Common myeloid progenitor, CD34-positive (primary cell): Measurements from ENCODE around the gene ANLN.

ENCODE experiments used
- CTCF ChIA-PET: fragments of 350-600 bp; sonication (Branson Sonifier 250); formaldehyde crosslinking; loops from one replicate; lab custom pipeline; 2021; ENCODE audit warnings: antibody characterized with exemption; lab: Charles Lee
- POLR2A ChIA-PET: fragments of 350-600 bp; sonication (Branson Sonifier 250); formaldehyde crosslinking; loops from one replicate; lab custom pipeline; 2021; ENCODE audit warnings: antibody characterized with exemption; lab: Charles Lee
- DNase-seq, 3 donors: peaks; one replicate each; pipeline versions ENCODE4 v3.0.0 to v3.0.0-alpha.2; 2013
- H3K27ac ChIP-seq, 2 experiments: 1 replicate in 1 of 2; 2 replicates in 1 of 2; pipeline ENCODE4 v1.7.0; 2013; ENCODE audit warnings: inconsistent platforms in 2 of 2, low read length in 2 of 2, mild to moderate bottlenecking in 2 of 2, low read depth in 1 of 2, moderate library complexity in 1 of 2; ENCODE audit not compliant: severe bottlenecking in 2 of 2, insufficient read depth in 1 of 2, poor library complexity in 1 of 2
- H3K27me3 ChIP-seq, 5 experiments: replicated peaks in 2 of 5; 1 replicate in 3 of 5; 2 replicates in 2 of 5; pipeline versions ENCODE4 v1.6.1 to v1.7.0; 2013; ENCODE audit warnings: low read length in 4 of 5, mild to moderate bottlenecking in 2 of 5, moderate library complexity in 2 of 5, inconsistent platforms in 1 of 5; ENCODE audit not compliant: insufficient read depth in 5 of 5, control insufficient read depth in 4 of 5
- H3K36me3 ChIP-seq, 4 experiments: 1 replicate in 2 of 4; 2 replicates in 2 of 4; pipeline versions ENCODE4 v1.6.1 to v1.7.0; 2013; ENCODE audit warnings: low read length in 3 of 4, control low read depth in 1 of 4, mild to moderate bottlenecking in 1 of 4; ENCODE audit not compliant: control insufficient read depth in 4 of 4, insufficient read depth in 4 of 4
- H3K4me1 ChIP-seq, 4 experiments: 1 replicate in 3 of 4; 2 replicates in 1 of 4; pipeline versions ENCODE4 v1.6.1 to v1.7.1; 2013; ENCODE audit warnings: low read length in 3 of 4, mild to moderate bottlenecking in 3 of 4, control low read depth in 1 of 4, inconsistent platforms in 1 of 4, moderate library complexity in 1 of 4; ENCODE audit not compliant: control insufficient read depth in 4 of 4, insufficient read depth in 4 of 4; ENCODE audit errors: control extremely low read depth in 1 of 4
- H3K4me3 ChIP-seq, 7 experiments: 1 replicate in 4 of 7; 2 replicates in 3 of 7; pipeline versions ENCODE4 v1.5.1 to v1.7.0; 2013; ENCODE audit warnings: mild to moderate bottlenecking in 7 of 7, low read length in 6 of 7, moderate library complexity in 6 of 7, inconsistent platforms in 2 of 7, low read depth in 2 of 7, control low read depth in 1 of 7; ENCODE audit not compliant: insufficient read depth in 4 of 7, control insufficient read depth in 1 of 7; ENCODE audit errors: extremely low read depth in 1 of 7
- H3K9me3 ChIP-seq, 5 experiments: 1 replicate in 4 of 5; 2 replicates in 1 of 5; pipeline versions ENCODE4 v1.6.1 to v1.7.1; 2013; ENCODE audit warnings: low read length in 4 of 5, mild to moderate bottlenecking in 2 of 5, inconsistent platforms in 1 of 5, low read depth in 1 of 5, moderate library complexity in 1 of 5; ENCODE audit not compliant: control insufficient read depth in 4 of 5, insufficient read depth in 2 of 5; ENCODE audit errors: control extremely low read depth in 1 of 5
- WGBS: methylation state at CpG from one replicate; pipeline ENCODE4 v1.1.5; 2013; ENCODE audit not compliant: insufficient coverage; 5-methylcytosine and 5-hydroxymethylcytosine counted together

The ANLN gene

DNA sequence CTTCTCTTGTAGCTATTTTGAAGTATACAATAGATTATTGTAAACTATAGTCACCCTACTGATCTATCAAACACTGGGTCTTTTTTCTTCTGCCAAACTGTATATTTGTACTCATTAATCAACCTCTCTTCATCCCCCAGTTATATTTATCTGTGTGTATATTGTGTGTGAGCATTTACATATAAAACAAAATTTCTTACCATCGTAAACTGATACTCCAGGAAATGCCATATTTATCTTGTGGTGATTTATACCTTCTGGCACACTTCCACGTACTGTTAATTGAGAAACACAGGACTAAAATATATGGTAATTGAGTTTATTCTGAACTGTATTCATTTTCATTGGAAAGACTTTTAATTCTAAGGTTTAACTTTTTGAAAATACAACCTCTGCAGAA is 18.9 kb downstream of the ANLN start:
- POLR2A ChIA-PET = no interaction called here
- Histone ChIP-seq H3K9me3 (no peaks in the 10 kb centered on the region), H3K4me1 (no peaks in the 10 kb centered on the region), H3K4me3 (no peak overlapping the region), H3K36me3 (peaks cover 8 to 73% (median 31%) of the 10 kb centered on the region in 4 experiments), H3K27me3 (no peaks in the 10 kb centered on the region), H3K27ac (no peak overlapping the region)
- WGBS = no CpG with 5 or more reads among the region's 2 CpGs
- CTCF ChIA-PET = no interaction called here
- DNase-seq = no peak

DNA sequence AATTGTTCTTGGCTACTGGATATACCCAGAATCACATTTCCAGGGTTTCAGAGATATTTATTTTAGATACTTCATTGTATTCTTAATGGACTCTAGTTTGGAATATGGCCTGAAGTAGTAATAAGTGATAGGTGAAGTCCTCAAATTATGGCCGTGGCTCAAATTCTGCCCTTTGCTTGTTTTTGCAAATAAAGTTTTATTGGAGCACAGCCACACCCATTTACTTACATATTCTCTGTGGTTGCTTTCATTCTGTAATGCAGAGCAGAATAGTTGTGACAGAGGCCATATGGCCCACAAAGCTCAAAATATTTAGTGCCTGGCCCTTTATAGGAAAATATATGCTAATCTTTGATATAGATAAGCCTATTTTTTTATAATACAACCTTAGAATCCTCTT is 19.5 kb downstream of the ANLN start:
- no CpG with 5 or more reads among the region's 1 CpG for WGBS
- Histone ChIP-seq H3K27ac (no peak overlapping the region), H3K27me3 (no peaks in the 10 kb centered on the region), H3K9me3 (no peaks in the 10 kb centered on the region), H3K4me3 (no peak overlapping the region), H3K36me3 (peaks cover 8 to 71% (median 32%) of the 10 kb centered on the region in 4 experiments), H3K4me1 (no peaks in the 10 kb centered on the region)
- DNase-seq = no peak
- ChIA-PET POLR2A (no interaction called here), CTCF (interaction anchor here (0.5 kb wide), 1 partner anchor 529 kb away, joined by 3 read pairs; no protein-coding TSS in a partner anchor)

DNA sequence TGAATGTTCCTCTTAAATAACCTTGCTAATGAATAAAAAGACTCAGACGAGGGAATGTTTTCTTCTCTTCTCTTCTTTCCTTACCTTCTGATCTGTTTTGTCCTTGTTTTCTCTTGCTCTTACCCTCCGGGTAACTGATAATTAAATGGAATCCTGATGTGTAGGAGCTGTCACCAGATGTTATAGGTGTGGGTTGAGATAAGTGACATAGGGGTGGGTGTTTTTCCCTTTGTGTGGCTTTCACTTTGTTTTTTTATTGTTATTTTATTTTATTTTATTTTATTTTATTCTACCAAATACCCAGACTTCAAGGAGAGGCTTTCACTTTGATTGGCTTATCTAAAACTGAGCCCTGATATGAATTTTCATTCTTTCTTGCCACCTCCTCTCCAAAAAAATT is 25.5 kb downstream of the ANLN start:
- no peak overlapping the region for H3K27ac ChIP-seq
- no CpG with 5 or more reads among the region's 2 CpGs for WGBS
- no peaks in the 10 kb centered on the region for H3K4me1 ChIP-seq
- CTCF ChIA-PET = interaction anchor here (0.9 kb wide), 1 partner anchor 9 kb away, joined by 3 read pairs; no protein-coding TSS in a partner anchor
- H3K36me3 ChIP-seq = peaks cover 17 to 78% (median 42%) of the 10 kb centered on the region in 4 experiments
- POLR2A ChIA-PET = no interaction called here
- no peaks in the 10 kb centered on the region for H3K27me3 ChIP-seq
- no peaks in the 10 kb centered on the region for H3K9me3 ChIP-seq
- DNase-seq = no peak
- H3K4me3 ChIP-seq = no peak overlapping the region

DNA sequence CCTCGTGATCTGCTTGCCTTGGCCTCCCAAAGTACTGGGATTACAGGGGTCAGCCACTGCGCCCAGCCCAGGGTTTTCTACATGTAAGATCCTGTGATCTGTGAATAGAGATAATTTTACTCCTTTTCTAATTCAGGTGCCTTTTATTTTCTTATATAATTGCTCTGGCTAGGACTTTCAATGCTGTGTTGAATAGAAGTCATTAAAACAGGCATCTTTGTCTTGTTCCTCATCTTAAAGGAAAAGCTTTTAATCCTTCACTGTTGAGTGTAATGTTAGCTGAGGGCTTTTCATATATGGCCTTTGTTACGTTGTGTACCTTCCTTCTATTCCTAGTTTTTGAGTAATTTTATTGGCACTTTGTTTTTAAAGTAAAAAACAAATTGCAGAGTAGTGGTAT is 26.6 kb downstream of the ANLN start:
- no CpG with 5 or more reads among the region's 3 CpGs for WGBS
- H3K4me1 ChIP-seq = no peaks in the 10 kb centered on the region
- no peaks in the 10 kb centered on the region for H3K9me3 ChIP-seq
- H3K27ac ChIP-seq = no peak overlapping the region
- ChIA-PET CTCF (no interaction called here), POLR2A (no interaction called here)
- peaks cover 21 to 74% (median 40%) of the 10 kb centered on the region in 4 experiments for H3K36me3 ChIP-seq
- no peak overlapping the region for H3K4me3 ChIP-seq
- no peaks in the 10 kb centered on the region for H3K27me3 ChIP-seq
- no peak for DNase-seq

DNA sequence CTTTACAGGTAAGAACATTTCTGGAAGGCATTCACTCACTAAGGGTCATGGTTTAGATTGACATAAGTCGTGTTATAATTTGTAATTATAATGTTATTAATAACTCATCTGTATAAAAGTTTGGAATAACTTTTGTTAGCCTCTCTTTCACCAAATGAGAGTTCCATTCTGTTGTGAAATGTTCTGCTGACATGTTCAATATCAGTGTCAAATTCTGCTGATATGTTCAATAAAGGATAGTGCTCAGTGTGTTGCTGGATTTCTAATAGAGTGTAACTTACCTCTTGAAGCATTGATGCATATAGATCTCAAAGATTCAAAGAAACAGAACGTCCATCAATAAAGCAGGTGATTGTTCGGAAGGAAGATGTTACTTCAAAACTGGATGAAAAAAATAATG is 30.6 kb downstream of the ANLN start:
- H3K27ac ChIP-seq = no peak overlapping the region
- no peak overlapping the region for H3K4me3 ChIP-seq
- ChIA-PET CTCF (interaction anchor here (3.2 kb wide), 1 partner anchor 21 kb away, joined by 13 read pairs; no protein-coding TSS in a partner anchor), POLR2A (no interaction called here)
- H3K9me3 ChIP-seq = no peaks in the 10 kb centered on the region
- WGBS = 100% methylated on average over 2 of the region's 3 CpGs
- H3K27me3 ChIP-seq = no peaks in the 10 kb centered on the region
- DNase-seq = no peak
- peaks cover 21 to 70% (median 39%) of the 10 kb centered on the region in 4 experiments for H3K36me3 ChIP-seq
- H3K4me1 ChIP-seq = no peaks in the 10 kb centered on the region

DNA sequence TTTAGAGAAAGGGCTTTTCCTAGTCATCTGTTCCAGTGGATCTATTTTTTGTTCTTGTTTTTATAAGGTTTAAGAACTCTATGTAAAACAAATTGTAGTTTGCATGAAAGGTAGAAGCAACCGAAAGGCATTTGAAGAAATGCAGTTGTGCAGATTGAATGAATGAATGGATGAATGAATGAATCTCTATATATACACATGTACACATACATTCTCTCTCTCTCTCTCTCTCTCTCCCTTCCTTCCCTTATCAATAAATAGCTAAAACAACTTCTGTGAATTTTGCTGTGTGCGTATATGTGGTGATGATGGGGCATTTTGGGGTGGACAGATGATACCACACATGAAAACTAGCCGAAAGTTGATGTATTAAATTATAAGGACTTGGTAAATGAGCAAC is 32.4 kb downstream of the ANLN start:
- H3K27me3 ChIP-seq = no peaks in the 10 kb centered on the region
- peaks cover 26 to 75% (median 42%) of the 10 kb centered on the region in 4 experiments for H3K36me3 ChIP-seq
- WGBS = no CpG with 5 or more reads among the region's 3 CpGs
- DNase-seq = no peak
- H3K4me1 ChIP-seq = no peaks in the 10 kb centered on the region
- CTCF ChIA-PET = interaction anchor here (3.2 kb wide), 1 partner anchor 19 kb away, joined by 13 read pairs; no protein-coding TSS in a partner anchor
- POLR2A ChIA-PET = interaction anchor here (0.6 kb wide), 1 partner anchor 1862 kb away, joined by 3 read pairs; no protein-coding TSS in a partner anchor
- H3K27ac ChIP-seq = no peak overlapping the region
- no peaks in the 10 kb centered on the region for H3K9me3 ChIP-seq
- H3K4me3 ChIP-seq = no peak overlapping the region

DNA sequence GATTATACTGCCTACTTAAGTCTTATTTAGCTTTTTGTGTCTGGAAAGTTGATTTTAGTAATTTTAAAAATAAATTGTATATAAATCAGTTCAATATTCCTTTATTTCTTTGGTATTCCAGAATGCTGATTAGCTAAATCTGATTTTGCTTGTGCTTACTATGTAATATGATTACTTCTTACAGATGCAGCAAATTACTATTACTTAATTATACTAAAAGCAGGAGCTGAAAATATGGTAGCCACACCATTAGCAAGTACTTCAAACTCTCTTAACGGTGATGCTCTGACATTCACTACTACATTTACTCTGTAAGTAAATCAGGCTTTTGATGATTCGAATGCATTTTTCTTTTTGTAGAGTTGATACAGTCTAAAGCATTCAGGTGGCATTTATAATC is 34.0 kb downstream of the ANLN start:
- Histone ChIP-seq H3K9me3 (no peaks in the 10 kb centered on the region), H3K27me3 (no peaks in the 10 kb centered on the region), H3K27ac (no peak overlapping the region), H3K36me3 (peaks cover 23 to 70% (median 39%) of the 10 kb centered on the region in 4 experiments), H3K4me1 (no peaks in the 10 kb centered on the region), H3K4me3 (no peak overlapping the region)
- no CpG with 5 or more reads among the region's 2 CpGs for WGBS
- CTCF ChIA-PET = interaction anchor here (1.3 kb wide), 1 partner anchor 9 kb away, joined by 3 read pairs; no protein-coding TSS in a partner anchor
- POLR2A ChIA-PET = no interaction called here
- DNase-seq = no peak
